ENCODE measurements around the gene WNT10A.

Gene WNT10A

DNA sequence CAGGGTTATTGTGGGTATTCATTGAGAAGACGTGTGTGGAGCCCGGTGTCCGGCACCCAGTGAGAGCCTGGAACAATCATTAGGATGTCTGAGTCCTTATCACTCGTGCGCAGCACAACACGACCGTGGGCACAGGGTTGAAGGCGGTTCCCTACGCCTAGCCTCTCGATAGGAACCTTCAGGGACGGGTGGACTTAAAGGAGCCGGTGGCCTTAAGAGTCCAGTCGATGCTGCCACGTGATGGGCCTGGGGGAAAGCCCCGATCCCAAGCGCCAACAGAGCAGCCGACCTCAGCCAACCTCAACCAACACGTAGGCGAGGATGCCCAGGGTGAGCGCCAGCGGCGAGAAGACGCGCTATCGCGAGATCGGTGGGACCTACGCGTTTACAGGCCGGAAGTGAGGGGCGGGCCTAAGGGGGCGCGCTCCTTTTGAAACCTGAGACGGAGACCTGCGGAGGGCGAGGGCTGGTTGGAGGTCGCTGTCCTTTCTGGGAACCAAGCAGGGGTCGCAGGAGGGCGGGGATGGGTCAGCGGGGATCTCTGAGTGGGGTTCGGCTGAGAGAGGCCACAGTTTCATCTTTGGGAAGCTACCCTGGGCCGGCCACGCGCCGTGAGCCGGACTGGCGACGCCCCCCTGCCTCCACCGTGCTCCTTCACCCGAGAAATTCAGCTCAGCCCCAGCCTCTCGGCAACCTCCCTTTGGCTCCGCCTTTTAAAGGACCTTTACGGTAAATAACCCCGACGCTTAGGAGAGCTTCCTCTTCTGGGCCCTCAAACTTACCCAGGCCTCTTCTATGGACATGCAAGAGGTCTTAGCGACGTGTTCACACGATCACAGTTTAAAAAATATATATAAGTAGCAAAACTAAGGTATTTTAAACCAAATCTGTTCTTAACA lies 28.3 kb downstream of the WNT10A start (continued):
- TF ChIP-seq, protein P1, sequence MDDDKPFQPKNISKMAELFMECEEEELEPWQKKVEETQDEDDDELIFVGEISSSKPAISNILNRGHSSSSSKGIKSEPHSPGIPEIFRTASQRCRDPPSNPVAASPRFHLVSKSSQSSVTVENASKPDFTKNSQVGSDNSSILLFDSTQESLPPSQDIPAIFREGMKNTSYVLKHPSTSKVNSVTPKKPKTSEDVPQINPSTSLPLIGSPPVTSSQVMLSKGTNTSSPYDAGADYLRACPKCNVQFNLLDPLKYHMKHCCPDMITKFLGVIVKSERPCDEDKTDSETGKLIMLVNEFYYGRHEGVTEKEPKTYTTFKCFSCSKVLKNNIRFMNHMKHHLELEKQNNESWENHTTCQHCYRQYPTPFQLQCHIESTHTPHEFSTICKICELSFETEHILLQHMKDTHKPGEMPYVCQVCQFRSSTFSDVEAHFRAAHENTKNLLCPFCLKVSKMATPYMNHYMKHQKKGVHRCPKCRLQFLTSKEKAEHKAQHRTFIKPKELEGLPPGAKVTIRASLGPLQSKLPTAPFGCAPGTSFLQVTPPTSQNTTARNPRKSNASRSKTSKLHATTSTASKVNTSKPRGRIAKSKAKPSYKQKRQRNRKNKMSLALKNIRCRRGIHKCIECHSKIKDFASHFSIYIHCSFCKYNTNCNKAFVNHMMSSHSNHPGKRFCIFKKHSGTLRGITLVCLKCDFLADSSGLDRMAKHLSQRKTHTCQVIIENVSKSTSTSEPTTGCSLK (tag by site-specific recombination; IDR thresholded peaks at IDR 0.05) = no peak
- TF ChIP-seq ZNF629 (tag by site-specific recombination; IDR thresholded peaks at IDR 0.05) = peak; percentile 71
- TF ChIP-seq ZNF19 (tag by site-specific recombination; IDR thresholded peaks at IDR 0.05; ENCODE audit: low read depth) = no peak

DNA sequence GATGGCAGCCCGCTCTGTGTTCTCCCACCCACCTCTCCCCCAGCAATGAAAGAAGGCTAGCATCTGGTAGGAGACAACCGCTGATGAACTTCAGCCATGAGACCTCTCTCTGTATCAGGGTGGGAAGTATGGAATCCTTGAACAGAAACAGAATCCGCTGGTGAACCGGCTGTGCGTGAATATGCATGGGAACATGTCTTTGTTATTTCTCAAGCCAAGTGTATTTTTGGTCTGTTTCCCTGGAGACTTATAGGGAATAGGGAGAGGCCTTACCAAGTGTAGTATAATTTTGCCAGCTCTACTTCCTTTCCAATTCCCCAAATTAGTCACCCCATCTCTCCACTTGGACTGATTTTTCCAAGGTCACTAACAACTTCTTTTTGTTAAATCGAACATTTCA lies 30.1 kb downstream of the WNT10A start:
- no peaks in the 10 kb centered on the region for H3K9me3 ChIP-seq (ENCODE audit: control insufficient read depth, insufficient read depth, low read depth, low read length)
- no peak overlapping the region for H3K4me3 ChIP-seq (ENCODE audit: low read depth, low read length)
- ChIA-PET POLR2A (no interaction called here), CTCF (interaction anchor here (1.7 to 4.1 kb wide), 4 partner anchors 12 to 84 kb away, joined by 7 to 28 read pairs (median 14); no protein-coding TSS in a partner anchor)
- no peaks in the 10 kb centered on the region for H3K4me1 ChIP-seq (ENCODE audit: control insufficient read depth, insufficient read depth, low read length)
- TF ChIP-seq ZNF571 (tag by site-specific recombination; IDR thresholded peaks at IDR 0.05) (no peak), ZNF23 (tag by site-specific recombination; IDR thresholded peaks at IDR 0.05; ENCODE audit: borderline replicate concordance) (no peak), YY1 (tag by site-specific recombination; IDR thresholded peaks at IDR 0.05) (no peak), ZNF600 (tag by site-specific recombination; IDR thresholded peaks at IDR 0.05) (no peak), ZNF335 (tag by site-specific recombination; conservative IDR thresholded peaks at IDR 0.05) (no peak), REPIN1 (tag by site-specific recombination; IDR thresholded peaks at IDR 0.05; ENCODE audit: low read depth) (no peak), SCRT2 (tag by site-specific recombination; IDR thresholded peaks at IDR 0.05) (no peak), ZNF114 (tag by site-specific recombination; IDR thresholded peaks at IDR 0.05) (no peak), ZNF623 (tag by site-specific recombination; IDR thresholded peaks at IDR 0.05) (no peak), MYNN (tag by site-specific recombination; IDR thresholded peaks at IDR 0.05; ENCODE audit: borderline replicate concordance) (no peak), ZNF776 (tag by site-specific recombination; IDR thresholded peaks at IDR 0.05; ENCODE audit: borderline replicate concordance) (no peak), FEZF1 (tag by site-specific recombination; IDR thresholded peaks at IDR 0.05) (no peak), ZNF677 (tag by site-specific recombination; IDR thresholded peaks at IDR 0.05) (no peak), ZFP37 (tag by site-specific recombination; IDR thresholded peaks at IDR 0.05) (no peak)
- TF ChIP-seq, protein P2, sequence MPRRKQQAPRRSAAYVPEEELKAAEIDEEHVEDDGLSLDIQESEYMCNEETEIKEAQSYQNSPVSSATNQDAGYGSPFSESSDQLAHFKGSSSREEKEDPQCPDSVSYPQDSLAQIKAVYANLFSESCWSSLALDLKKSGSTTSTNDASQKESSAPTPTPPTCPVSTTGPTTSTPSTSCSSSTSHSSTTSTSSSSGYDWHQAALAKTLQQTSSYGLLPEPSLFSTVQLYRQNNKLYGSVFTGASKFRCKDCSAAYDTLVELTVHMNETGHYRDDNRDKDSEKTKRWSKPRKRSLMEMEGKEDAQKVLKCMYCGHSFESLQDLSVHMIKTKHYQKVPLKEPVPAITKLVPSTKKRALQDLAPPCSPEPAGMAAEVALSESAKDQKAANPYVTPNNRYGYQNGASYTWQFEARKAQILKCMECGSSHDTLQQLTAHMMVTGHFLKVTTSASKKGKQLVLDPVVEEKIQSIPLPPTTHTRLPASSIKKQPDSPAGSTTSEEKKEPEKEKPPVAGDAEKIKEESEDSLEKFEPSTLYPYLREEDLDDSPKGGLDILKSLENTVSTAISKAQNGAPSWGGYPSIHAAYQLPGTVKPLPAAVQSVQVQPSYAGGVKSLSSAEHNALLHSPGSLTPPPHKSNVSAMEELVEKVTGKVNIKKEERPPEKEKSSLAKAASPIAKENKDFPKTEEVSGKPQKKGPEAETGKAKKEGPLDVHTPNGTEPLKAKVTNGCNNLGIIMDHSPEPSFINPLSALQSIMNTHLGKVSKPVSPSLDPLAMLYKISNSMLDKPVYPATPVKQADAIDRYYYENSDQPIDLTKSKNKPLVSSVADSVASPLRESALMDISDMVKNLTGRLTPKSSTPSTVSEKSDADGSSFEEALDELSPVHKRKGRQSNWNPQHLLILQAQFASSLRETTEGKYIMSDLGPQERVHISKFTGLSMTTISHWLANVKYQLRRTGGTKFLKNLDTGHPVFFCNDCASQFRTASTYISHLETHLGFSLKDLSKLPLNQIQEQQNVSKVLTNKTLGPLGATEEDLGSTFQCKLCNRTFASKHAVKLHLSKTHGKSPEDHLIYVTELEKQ (tag by site-specific recombination; IDR thresholded peaks at IDR 0.05; ENCODE audit: borderline replicate concordance) = no peak
- TF ChIP-seq, protein P3, sequence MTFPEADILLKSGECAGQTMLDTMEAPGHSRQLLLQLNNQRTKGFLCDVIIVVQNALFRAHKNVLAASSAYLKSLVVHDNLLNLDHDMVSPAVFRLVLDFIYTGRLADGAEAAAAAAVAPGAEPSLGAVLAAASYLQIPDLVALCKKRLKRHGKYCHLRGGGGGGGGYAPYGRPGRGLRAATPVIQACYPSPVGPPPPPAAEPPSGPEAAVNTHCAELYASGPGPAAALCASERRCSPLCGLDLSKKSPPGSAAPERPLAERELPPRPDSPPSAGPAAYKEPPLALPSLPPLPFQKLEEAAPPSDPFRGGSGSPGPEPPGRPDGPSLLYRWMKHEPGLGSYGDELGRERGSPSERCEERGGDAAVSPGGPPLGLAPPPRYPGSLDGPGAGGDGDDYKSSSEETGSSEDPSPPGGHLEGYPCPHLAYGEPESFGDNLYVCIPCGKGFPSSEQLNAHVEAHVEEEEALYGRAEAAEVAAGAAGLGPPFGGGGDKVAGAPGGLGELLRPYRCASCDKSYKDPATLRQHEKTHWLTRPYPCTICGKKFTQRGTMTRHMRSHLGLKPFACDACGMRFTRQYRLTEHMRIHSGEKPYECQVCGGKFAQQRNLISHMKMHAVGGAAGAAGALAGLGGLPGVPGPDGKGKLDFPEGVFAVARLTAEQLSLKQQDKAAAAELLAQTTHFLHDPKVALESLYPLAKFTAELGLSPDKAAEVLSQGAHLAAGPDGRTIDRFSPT (tag by site-specific recombination; IDR thresholded peaks at IDR 0.05) = no peak
- TF ChIP-seq, protein P4, sequence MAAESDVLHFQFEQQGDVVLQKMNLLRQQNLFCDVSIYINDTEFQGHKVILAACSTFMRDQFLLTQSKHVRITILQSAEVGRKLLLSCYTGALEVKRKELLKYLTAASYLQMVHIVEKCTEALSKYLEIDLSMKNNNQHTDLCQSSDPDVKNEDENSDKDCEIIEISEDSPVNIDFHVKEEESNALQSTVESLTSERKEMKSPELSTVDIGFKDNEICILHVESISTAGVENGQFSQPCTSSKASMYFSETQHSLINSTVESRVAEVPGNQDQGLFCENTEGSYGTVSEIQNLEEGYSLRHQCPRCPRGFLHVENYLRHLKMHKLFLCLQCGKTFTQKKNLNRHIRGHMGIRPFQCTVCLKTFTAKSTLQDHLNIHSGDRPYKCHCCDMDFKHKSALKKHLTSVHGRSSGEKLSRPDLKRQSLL (tag by site-specific recombination; IDR thresholded peaks at IDR 0.05) = no peak
- H3K36me3 ChIP-seq (ENCODE audit: control insufficient read depth in 2 of 2, insufficient read depth in 1 of 2, low read length in 2 of 2) = no peaks in the 10 kb centered on the region; a peak in 1 of 3 replicates
- H3K27ac ChIP-seq (ENCODE audit: extremely low read depth, low read depth, low read length) = no peak overlapping the region
